ENCODE measurements around the gene SOS1. TPM values are rescaled to one million over a fixed set of nuclear protein-coding genes. Genes with fewer than 3 reads are reported as not detected.

SOS1 gene
- total and polyA plus RNA-seq, 4 donors: 3.9 to 97.6 (median 14.6) TPM

GRCh38 chr2:39123436-39123999, 2.7 kb upstream of the SOS1 start:
- Histone ChIP-seq H3K36me3 (ENCODE audit: control insufficient read depth in 4 of 4, insufficient read depth in 4 of 4, low read length in 4 of 4) (no peaks in the 10 kb centered on the region), H3K4me1 (ENCODE audit: control insufficient read depth in 5 of 5, insufficient read depth in 5 of 5, low read length in 5 of 5) (peaks cover 0 to 45% (median 13%) of the 10 kb centered on the region in 5 donors), H3K9ac (ENCODE audit: insufficient read depth in 1 of 2, low read length in 2 of 2) (peak overlapping the region; percentile 75 to 97), H3K27ac (ENCODE audit: low read depth in 1 of 2, low read length in 1 of 2) (peak overlapping the region; percentile 89 to 97), H3K27me3 (ENCODE audit: control insufficient read depth in 3 of 3, insufficient read depth in 3 of 3, low read length in 2 of 3) (no peaks in the 10 kb centered on the region), H3K4me3 (peak overlapping the region; percentile 60), H3K9me3 (ENCODE audit: control insufficient read depth in 4 of 4, insufficient read depth in 3 of 4, low read length in 3 of 4) (no peaks in the 10 kb centered on the region)
- DNase-seq (no peak), ATAC-seq (ENCODE audit: insufficient read depth, low FRiP score) (no peak)
- WGBS, 2 donors: 66 to 68% methylated on average over 25 of the region's 25 CpGs
- TF ChIP-seq, protein P1, sequence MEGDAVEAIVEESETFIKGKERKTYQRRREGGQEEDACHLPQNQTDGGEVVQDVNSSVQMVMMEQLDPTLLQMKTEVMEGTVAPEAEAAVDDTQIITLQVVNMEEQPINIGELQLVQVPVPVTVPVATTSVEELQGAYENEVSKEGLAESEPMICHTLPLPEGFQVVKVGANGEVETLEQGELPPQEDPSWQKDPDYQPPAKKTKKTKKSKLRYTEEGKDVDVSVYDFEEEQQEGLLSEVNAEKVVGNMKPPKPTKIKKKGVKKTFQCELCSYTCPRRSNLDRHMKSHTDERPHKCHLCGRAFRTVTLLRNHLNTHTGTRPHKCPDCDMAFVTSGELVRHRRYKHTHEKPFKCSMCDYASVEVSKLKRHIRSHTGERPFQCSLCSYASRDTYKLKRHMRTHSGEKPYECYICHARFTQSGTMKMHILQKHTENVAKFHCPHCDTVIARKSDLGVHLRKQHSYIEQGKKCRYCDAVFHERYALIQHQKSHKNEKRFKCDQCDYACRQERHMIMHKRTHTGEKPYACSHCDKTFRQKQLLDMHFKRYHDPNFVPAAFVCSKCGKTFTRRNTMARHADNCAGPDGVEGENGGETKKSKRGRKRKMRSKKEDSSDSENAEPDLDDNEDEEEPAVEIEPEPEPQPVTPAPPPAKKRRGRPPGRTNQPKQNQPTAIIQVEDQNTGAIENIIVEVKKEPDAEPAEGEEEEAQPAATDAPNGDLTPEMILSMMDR (IDR thresholded peaks at IDR 0.05; ENCODE audit: control extremely low read depth, extremely low read depth): no peak

DNA sequence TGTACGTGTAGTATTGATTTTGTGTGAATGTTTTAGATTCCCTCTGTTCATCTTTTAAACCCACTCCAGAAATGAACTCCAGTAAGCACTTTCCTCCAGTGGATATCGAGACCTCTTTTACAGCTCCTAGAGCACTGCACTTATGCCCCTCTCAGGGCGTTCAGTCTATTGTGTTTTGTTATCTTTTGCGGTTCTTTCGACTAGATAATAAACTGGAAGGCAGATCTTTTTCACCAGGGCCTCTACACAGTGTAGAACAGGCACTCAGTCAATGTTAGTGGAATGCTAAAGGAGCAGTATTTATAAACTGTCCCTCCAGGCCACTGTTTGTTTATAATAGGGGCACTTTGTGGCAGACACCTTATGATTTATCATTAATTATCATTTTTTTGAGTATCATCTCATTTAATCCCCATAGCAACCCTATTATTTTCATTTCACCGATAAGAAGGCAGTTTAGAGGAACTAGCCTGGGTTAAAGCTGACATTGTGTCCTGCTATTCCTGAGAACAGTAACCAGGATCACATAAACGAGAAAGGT, 742 bp upstream of the SOS1 start:
- WGBS, 2 donors: 14 to 26% methylated on average over 7 of the region's 7 CpGs
- Histone ChIP-seq H3K4me1 (ENCODE audit: control insufficient read depth in 5 of 5, insufficient read depth in 5 of 5, low read length in 5 of 5) (peaks cover 0 to 35% (median 21%) of the 10 kb centered on the region in 5 donors), H3K9ac (ENCODE audit: insufficient read depth in 1 of 2, low read length in 2 of 2) (peak overlapping the region; percentile 29 to 96), H3K27me3 (ENCODE audit: control insufficient read depth in 3 of 3, insufficient read depth in 3 of 3, low read length in 2 of 3) (no peaks in the 10 kb centered on the region), H3K9me3 (ENCODE audit: control insufficient read depth in 4 of 4, insufficient read depth in 3 of 4, low read length in 3 of 4) (no peaks in the 10 kb centered on the region), H3K4me3 (no peak overlapping the region), H3K36me3 (ENCODE audit: control insufficient read depth in 4 of 4, insufficient read depth in 4 of 4, low read length in 4 of 4) (peaks cover 0 to 4% (median 0%) of the 10 kb centered on the region in 4 donors), H3K27ac (ENCODE audit: low read depth in 1 of 2, low read length in 1 of 2) (peak overlapping the region; percentile 97 to 99)
- no peak for ATAC-seq (ENCODE audit: insufficient read depth, low FRiP score)
- TF ChIP-seq, protein P1 (IDR thresholded peaks at IDR 0.05; ENCODE audit: control extremely low read depth, extremely low read depth): no peak
- DNase-seq: peak in 1 of 3 donors; percentile 30

DNA sequence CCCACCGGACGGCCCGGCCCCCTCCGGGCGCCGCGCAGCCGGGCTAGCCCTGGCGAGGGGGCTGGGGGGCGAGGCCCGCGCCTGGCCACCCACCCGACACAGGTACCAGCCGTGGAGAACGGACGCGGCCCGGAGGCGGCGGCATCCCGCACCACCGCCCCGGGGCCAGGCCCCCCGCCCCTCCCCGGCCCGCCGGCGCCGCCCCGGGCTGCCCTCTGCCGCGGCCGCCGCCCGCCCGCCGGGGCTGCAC, 405 bp downstream of the SOS1 start:
- H3K36me3 ChIP-seq (ENCODE audit: control insufficient read depth in 4 of 4, insufficient read depth in 4 of 4, low read length in 4 of 4): peaks cover 0 to 4% (median 0%) of the 10 kb centered on the region in 4 donors
- H3K27me3 ChIP-seq (ENCODE audit: control insufficient read depth in 3 of 3, insufficient read depth in 3 of 3, low read length in 2 of 3): no peaks in the 10 kb centered on the region
- H3K27ac ChIP-seq (ENCODE audit: low read depth in 1 of 2, low read length in 1 of 2): peak overlapping the region; percentile 97 to 99
- H3K9me3 ChIP-seq (ENCODE audit: control insufficient read depth in 4 of 4, insufficient read depth in 3 of 4, low read length in 3 of 4): no peaks in the 10 kb centered on the region
- TF ChIP-seq, protein P1 (IDR thresholded peaks at IDR 0.05; ENCODE audit: control extremely low read depth, extremely low read depth): no peak
- DNase-seq (no peak), ATAC-seq (ENCODE audit: insufficient read depth, low FRiP score) (no peak)
- peak overlapping the region; percentile 86 for H3K4me3 ChIP-seq
- 0% methylated on average over 8 to 37 of the region's 37 CpGs for whole genome bisulfite sequencing, 2 donors
- peaks cover 0 to 35% (median 21%) of the 10 kb centered on the region in 5 donors for H3K4me1 ChIP-seq (ENCODE audit: control insufficient read depth in 5 of 5, insufficient read depth in 5 of 5, low read length in 5 of 5)
- H3K9ac ChIP-seq (ENCODE audit: insufficient read depth in 1 of 2, low read length in 2 of 2): no peak overlapping the region
